HCT116 (cell line): Measurements from ENCODE around the gene ARHGAP10. TPM values are rescaled to one million over a fixed set of nuclear protein-coding genes. Genes with fewer than 3 reads are reported as not detected.

ENCODE experiments used
- ATAC-seq: fragments of 200-7000 bp; cut with Tn5 transposase; 2 replicates; pipeline ENCODE4 v1.9.1; 2020; ENCODE audit warnings: mild to moderate bottlenecking, moderate library complexity
- BruUV-seq: library from RNA; stranded (reverse); fragments of 400-500 nt; replicated peaks from 2 replicates; lab custom pipeline; 2021; lab: Mats Ljungman, UMichigan
- CTCF ChIA-PET: fragments of 300-600 bp; sonication (Branson Sonifier 250); formaldehyde crosslinking; loops from one replicate; lab custom pipeline; 2021; ENCODE audit warnings: antibody characterized with exemption; lab: Charles Lee
- POLR2A ChIA-PET: fragments of 300-600, 350-600 bp; sonication (Branson Sonifier 250); formaldehyde crosslinking; loops from one replicate; lab custom pipeline; 2021; ENCODE audit warnings: antibody characterized with exemption; lab: Charles Lee
- RAD21 ChIA-PET, 2 experiments: fragments of 300-600 bp; sonication (Branson Sonifier 250); formaldehyde crosslinking; loops; one replicate each; lab custom pipeline; 2023; ENCODE audit warnings: low total read pairs in 2 of 2; ENCODE audit not compliant: uncharacterized antibody in 2 of 2, unreplicated experiment in 2 of 2, low non-redundant PET in 1 of 2; lab: Charles Lee
- DNase-seq: peaks from one replicate; pipeline ENCODE4 v3.0.0-alpha.2; 2010; ENCODE audit warnings: low read depth, low spot score
- H2AFZ ChIP-seq: fragments of 200-600 bp; shearing (Covaris generic), sonication (generic); 2 replicates; pipeline ENCODE4 v1.6.1; 2017; ENCODE audit warnings: low read depth, mixed run types, mixed read lengths, antibody characterized with exemption, low read length; ENCODE audit not compliant: poor library complexity, severe bottlenecking
- H3K27ac ChIP-seq: 2 replicates; pipeline ENCODE4 v1.5.1; 2012; ENCODE audit warnings: low read depth, low read length
- H3K27me3 ChIP-seq: fragments of 200-600 bp; sonication (generic); 2 replicates; pipeline ENCODE4 v1.6.1; 2016; ENCODE audit warnings: mixed run types, low read length, mixed read lengths; ENCODE audit not compliant: insufficient read depth
- H3K36me3 ChIP-seq, 2 experiments: fragments of 200-500 bp in 1 of 2; fragments of 200-600 bp in 1 of 2; sonication (Bioruptor generic) in 1 of 2; sonication (generic) in 1 of 2; 2 replicates each; pipeline versions ENCODE4 v1.5.1 to v1.6.1; 2014 to 2016; ENCODE audit warnings: low read length in 2 of 2, inconsistent platforms in 1 of 2, mixed read lengths in 1 of 2, mixed run types in 1 of 2; ENCODE audit not compliant: insufficient read depth in 2 of 2, control insufficient read depth in 1 of 2
- H3K4me1 ChIP-seq, 2 experiments: fragments of 200-600 bp in 1 of 2; sonication (generic) in 1 of 2; 2 replicates each; pipeline versions ENCODE4 v1.5.1 to v1.6.1; 2012 to 2017; ENCODE audit warnings: low read length in 2 of 2, inconsistent platforms in 1 of 2, mild to moderate bottlenecking in 1 of 2, mixed read lengths in 1 of 2, mixed run types in 1 of 2, moderate library complexity in 1 of 2; ENCODE audit not compliant: insufficient read depth in 2 of 2, control insufficient read depth in 1 of 2
- H3K4me2 ChIP-seq: fragments of 200-600 bp; sonication (generic); 2 replicates; pipeline ENCODE4 v1.6.1; 2017; ENCODE audit warnings: mixed run types, low read length, mixed read lengths
- H3K4me3 ChIP-seq, 2 experiments: fragments of 200-600 bp in 1 of 2; sonication (generic) in 1 of 2; replicated peaks in 1 of 2; 2 replicates each; pipeline ENCODE4 v1.5.1; 2011 to 2016; ENCODE audit warnings: low read length in 2 of 2, control low read depth in 1 of 2, low read depth in 1 of 2, mild to moderate bottlenecking in 1 of 2, mixed read lengths in 1 of 2, mixed run types in 1 of 2
- H3K79me2 ChIP-seq: fragments of 200-600 bp; sonication (generic); 2 replicates; pipeline ENCODE4 v1.6.1; 2017; ENCODE audit warnings: mild to moderate bottlenecking, mixed run types, low read length, moderate library complexity, mixed read lengths; ENCODE audit not compliant: insufficient read depth
- H3K9ac ChIP-seq: fragments of 200-600 bp; sonication (generic); 2 replicates; pipeline ENCODE4 v1.6.1; 2016; ENCODE audit warnings: low read length, mixed read lengths
- H3K9me2 ChIP-seq: fragments of 200-600 bp; sonication (generic), shearing (Covaris generic); 2 replicates; pipeline ENCODE4 v1.6.1; 2017; ENCODE audit warnings: mixed run types, mild to moderate bottlenecking, moderate library complexity; ENCODE audit not compliant: insufficient read depth
- H3K9me3 ChIP-seq, 2 experiments: fragments of 200-500 bp in 1 of 2; fragments of 200-600 bp in 1 of 2; sonication (Bioruptor generic) in 1 of 2; sonication (generic) in 1 of 2; 2 replicates each; pipeline ENCODE4 v1.6.1; 2014 to 2017; ENCODE audit warnings: low read length in 2 of 2, mixed read lengths in 2 of 2, inconsistent platforms in 1 of 2, low read depth in 1 of 2, mild to moderate bottlenecking in 1 of 2, mixed run types in 1 of 2, moderate library complexity in 1 of 2; ENCODE audit not compliant: control insufficient read depth in 1 of 2, insufficient read depth in 1 of 2
- H4K20me1 ChIP-seq: fragments of 200-600 bp; sonication (generic), shearing (Covaris generic); 2 replicates; pipeline ENCODE4 v1.6.1; 2017; ENCODE audit warnings: mixed run types, mild to moderate bottlenecking, moderate library complexity; ENCODE audit not compliant: insufficient read depth
- CBX3 ChIP-seq: IDR thresholded peaks from 2 replicates; pipeline ENCODE4 v1.6.1; 2012; ENCODE audit warnings: low read depth
- CEBPB ChIP-seq: IDR thresholded peaks from 2 replicates; pipeline ENCODE4 v1.6.1; 2012; ENCODE audit warnings: low read depth
- EZH2phosphoT487 ChIP-seq: fragments of 200-600 bp; IDR thresholded peaks from 2 replicates; pipeline ENCODE4 v1.6.1; 2018; ENCODE audit warnings: antibody characterized with exemption, borderline replicate concordance
- FOSL1 ChIP-seq: IDR thresholded peaks from 2 replicates; pipeline ENCODE4 v1.6.1; 2012; ENCODE audit warnings: low read depth
- JUND ChIP-seq: IDR thresholded peaks from 2 replicates; pipeline ENCODE4 v1.6.1; 2012
- POLR2AphosphoS5 ChIP-seq: IDR thresholded peaks from 2 replicates; pipeline ENCODE4 v1.6.1; 2011; ENCODE audit warnings: mild to moderate bottlenecking, low read depth, low read length, moderate library complexity
- SIN3A ChIP-seq: IDR thresholded peaks from 2 replicates; pipeline ENCODE4 v1.6.1; 2012; ENCODE audit warnings: low read depth
- SP1 ChIP-seq: IDR thresholded peaks from 2 replicates; pipeline ENCODE4 v1.6.1; 2012; ENCODE audit warnings: low read depth
- SRF ChIP-seq: IDR thresholded peaks from 2 replicates; pipeline ENCODE4 v1.6.1; 2012; ENCODE audit warnings: low read depth
- YY1 ChIP-seq: IDR thresholded peaks from 2 replicates; pipeline ENCODE4 v1.6.1; 2011; ENCODE audit warnings: low read length, low read depth, moderate library complexity, mild to moderate bottlenecking; ENCODE audit not compliant: insufficient replicate concordance; ENCODE audit errors: extremely low read depth
- ZFX ChIP-seq: fragments of 450-650 bp; IDR thresholded peaks from 2 replicates; pipeline ENCODE4 v1.6.1; 2017
- ZNF274 ChIP-seq: fragments of 200-500 bp; sonication (Bioruptor generic); IDR thresholded peaks from 2 replicates; pipeline ENCODE4 v1.6.1; 2014; ENCODE audit warnings: mild to moderate bottlenecking, low read depth, low read length, inconsistent platforms
- intact Hi-C: fragments of 100-400 bp; cut with micrococcal nuclease; formaldehyde crosslinking; loops from 2 replicates; pipeline ENCODE4 v1.10.0; 2022
- total RNA-seq: library from RNA; stranded (reverse); gene quantifications from one replicate; pipeline ENCODE4 v1.2.1, GENCODE V29; 2021; ENCODE audit not compliant: unreplicated experiment
- TF ChIP-seq, protein P1 (sequence below): IDR thresholded peaks from 2 replicates; pipeline ENCODE4 v1.6.1; 2011; ENCODE audit warnings: mild to moderate bottlenecking, low read length, moderate library complexity; ENCODE audit not compliant: insufficient replicate concordance; ENCODE audit errors: extremely low read depth
- TF ChIP-seq, protein P2 (sequence below): IDR thresholded peaks from 2 replicates; pipeline ENCODE4 v1.6.1; 2012
- TF ChIP-seq, protein P3 (sequence below), 3 experiments: fragments of 200-600 bp in 1 of 3; sonication (generic) in 1 of 3; IDR thresholded peaks in 2 of 3; conservative IDR thresholded peaks in 1 of 3; 2 replicates each; pipeline ENCODE4 v1.5.1; 2012 to 2017; ENCODE audit warnings: low read depth in 2 of 3, low read length in 2 of 3, antibody characterized with exemption in 1 of 3, borderline replicate concordance in 1 of 3, control low read depth in 1 of 3, mild to moderate bottlenecking in 1 of 3, mixed read lengths in 1 of 3, mixed run types in 1 of 3, moderate library complexity in 1 of 3; ENCODE audit not compliant: insufficient read depth in 1 of 3

The ARHGAP10 gene
- total RNA-seq, 1 experiment from 2014 or later, result 24.7 TPM

DNA sequence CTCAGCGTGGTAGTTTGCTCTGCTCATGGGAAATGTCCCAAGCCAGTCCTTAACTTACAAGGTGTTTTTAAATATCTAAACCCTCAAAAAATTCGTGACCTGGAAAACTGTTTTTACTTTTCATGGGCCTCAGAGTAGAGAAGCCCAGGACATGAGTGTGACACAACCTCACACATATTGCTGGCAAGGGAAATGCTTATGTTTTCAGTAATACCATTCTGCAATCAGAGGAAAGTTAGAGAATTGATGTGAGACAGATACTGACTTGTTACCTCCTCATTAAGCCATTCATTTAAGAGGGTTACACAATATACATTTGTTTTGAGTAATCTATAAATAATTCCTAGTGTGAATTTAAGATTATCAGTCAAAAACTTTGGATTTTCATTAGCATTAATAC lies 209.5 kb downstream of the ARHGAP10 start:
- intact Hi-C loops, result no loop called here
- CTCF ChIA-PET, result no interaction called here
- RAD21 ChIA-PET, result no interaction called here
- H3K4me2 ChIP-seq, result no peak overlapping the region
- no peak overlapping the region for H3K27ac ChIP-seq
- no peak for DNase-seq
- BruUV-seq, result no TSS peak
- TF ChIP-seq FOSL1, result no peak
- H3K79me2 ChIP-seq, result no peaks in the 10 kb centered on the region
- no peaks in the 10 kb centered on the region for H3K36me3 ChIP-seq
- no peaks in the 10 kb centered on the region for H3K4me1 ChIP-seq
- no peaks in the 10 kb centered on the region for H3K9me2 ChIP-seq
- H3K9ac ChIP-seq, result no peak overlapping the region
- H4K20me1 ChIP-seq, result no peaks in the 10 kb centered on the region
- no peak for ATAC-seq
- H2AFZ ChIP-seq, result no peak overlapping the region
- H3K4me3 ChIP-seq, result no peak overlapping the region
- H3K27me3 ChIP-seq, result no peaks in the 10 kb centered on the region
- H3K9me3 ChIP-seq, result no peaks in the 10 kb centered on the region
- POLR2A ChIA-PET, result no interaction called here

DNA sequence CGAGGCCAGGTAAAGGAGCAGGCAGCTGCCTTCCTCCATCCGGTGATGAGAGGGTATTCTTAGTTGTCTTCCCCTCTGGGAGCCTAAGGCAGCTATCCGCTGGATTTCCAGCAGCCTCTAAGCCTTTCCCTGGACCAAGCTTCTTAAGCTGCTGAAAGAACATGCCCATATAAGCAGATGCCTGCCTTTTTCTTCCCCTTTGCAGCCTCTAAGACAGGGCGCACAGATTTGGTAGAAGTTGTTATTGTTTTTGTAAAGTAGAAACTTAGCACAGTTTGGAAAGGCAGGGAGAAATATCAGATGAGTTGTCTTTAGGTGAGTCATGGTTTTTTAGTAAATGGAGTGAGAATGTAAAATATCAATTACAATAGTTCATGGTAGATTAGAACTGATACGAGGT lies 210.8 kb downstream of the ARHGAP10 start:
- Histone ChIP-seq H3K79me2 (no peaks in the 10 kb centered on the region), H3K4me1 (no peaks in the 10 kb centered on the region), H3K9me2 (no peaks in the 10 kb centered on the region), H3K36me3 (no peaks in the 10 kb centered on the region), H3K9ac (no peak overlapping the region), H3K9me3 (no peaks in the 10 kb centered on the region), H2AFZ (no peak overlapping the region), H4K20me1 (no peaks in the 10 kb centered on the region), H3K4me3 (no peak overlapping the region), H3K27ac (no peak overlapping the region), H3K27me3 (no peaks in the 10 kb centered on the region), H3K4me2 (no peak overlapping the region)
- DNase-seq (no peak), ATAC-seq (no peak)
- intact Hi-C loops, result no loop called here
- RAD21 ChIA-PET, result no interaction called here
- POLR2A ChIA-PET, result no interaction called here
- no TSS peak for BruUV-seq
- CTCF ChIA-PET, result no interaction called here
- no peak for TF ChIP-seq SRF
- TF ChIP-seq, protein P1, sequence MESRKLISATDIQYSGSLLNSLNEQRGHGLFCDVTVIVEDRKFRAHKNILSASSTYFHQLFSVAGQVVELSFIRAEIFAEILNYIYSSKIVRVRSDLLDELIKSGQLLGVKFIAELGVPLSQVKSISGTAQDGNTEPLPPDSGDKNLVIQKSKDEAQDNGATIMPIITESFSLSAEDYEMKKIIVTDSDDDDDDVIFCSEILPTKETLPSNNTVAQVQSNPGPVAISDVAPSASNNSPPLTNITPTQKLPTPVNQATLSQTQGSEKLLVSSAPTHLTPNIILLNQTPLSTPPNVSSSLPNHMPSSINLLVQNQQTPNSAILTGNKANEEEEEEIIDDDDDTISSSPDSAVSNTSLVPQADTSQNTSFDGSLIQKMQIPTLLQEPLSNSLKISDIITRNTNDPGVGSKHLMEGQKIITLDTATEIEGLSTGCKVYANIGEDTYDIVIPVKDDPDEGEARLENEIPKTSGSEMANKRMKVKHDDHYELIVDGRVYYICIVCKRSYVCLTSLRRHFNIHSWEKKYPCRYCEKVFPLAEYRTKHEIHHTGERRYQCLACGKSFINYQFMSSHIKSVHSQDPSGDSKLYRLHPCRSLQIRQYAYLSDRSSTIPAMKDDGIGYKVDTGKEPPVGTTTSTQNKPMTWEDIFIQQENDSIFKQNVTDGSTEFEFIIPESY, result no peak
- no peak for TF ChIP-seq ZNF274
- no peak for TF ChIP-seq YY1
- no peak for TF ChIP-seq SIN3A
- no peak for TF ChIP-seq SP1
- TF ChIP-seq CEBPB, result no peak
- no peak for TF ChIP-seq ZFX
- TF ChIP-seq, protein P2, sequence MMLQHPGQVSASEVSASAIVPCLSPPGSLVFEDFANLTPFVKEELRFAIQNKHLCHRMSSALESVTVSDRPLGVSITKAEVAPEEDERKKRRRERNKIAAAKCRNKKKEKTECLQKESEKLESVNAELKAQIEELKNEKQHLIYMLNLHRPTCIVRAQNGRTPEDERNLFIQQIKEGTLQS, result no peak
- no peak for TF ChIP-seq POLR2AphosphoS5
- no peak for TF ChIP-seq JUND
- TF ChIP-seq CBX3, result no peak
- TF ChIP-seq EZH2phosphoT487, result no peak
- TF ChIP-seq, protein P3, sequence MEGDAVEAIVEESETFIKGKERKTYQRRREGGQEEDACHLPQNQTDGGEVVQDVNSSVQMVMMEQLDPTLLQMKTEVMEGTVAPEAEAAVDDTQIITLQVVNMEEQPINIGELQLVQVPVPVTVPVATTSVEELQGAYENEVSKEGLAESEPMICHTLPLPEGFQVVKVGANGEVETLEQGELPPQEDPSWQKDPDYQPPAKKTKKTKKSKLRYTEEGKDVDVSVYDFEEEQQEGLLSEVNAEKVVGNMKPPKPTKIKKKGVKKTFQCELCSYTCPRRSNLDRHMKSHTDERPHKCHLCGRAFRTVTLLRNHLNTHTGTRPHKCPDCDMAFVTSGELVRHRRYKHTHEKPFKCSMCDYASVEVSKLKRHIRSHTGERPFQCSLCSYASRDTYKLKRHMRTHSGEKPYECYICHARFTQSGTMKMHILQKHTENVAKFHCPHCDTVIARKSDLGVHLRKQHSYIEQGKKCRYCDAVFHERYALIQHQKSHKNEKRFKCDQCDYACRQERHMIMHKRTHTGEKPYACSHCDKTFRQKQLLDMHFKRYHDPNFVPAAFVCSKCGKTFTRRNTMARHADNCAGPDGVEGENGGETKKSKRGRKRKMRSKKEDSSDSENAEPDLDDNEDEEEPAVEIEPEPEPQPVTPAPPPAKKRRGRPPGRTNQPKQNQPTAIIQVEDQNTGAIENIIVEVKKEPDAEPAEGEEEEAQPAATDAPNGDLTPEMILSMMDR (IDR thresholded peaks at IDR 0.05 in 2 of 3, conservative IDR thresholded peaks at IDR 0.05 in 1 of 3; ENCODE audit: borderline replicate concordance in 1 of 3, insufficient read depth in 1 of 3, low read depth in 2 of 3, low read length in 2 of 3), result no peak
